Vagina (tissue), 2 donors: Measurements from ENCODE around the gene RBM33. TPM values are rescaled to one million over a fixed set of nuclear protein-coding genes. Genes with fewer than 3 reads are reported as not detected.

Experiments used
- DNase-seq, 2 donors: peaks; one replicate each; pipeline ENCODE4 v3.0.0-alpha.2; 2017; ENCODE audit errors: extremely low spot score in 2 of 2
- H3K27ac ChIP-seq: fragments of 200-600 bp; sonication (generic); one replicate; pipeline ENCODE4 v1.5.1; 2019
- H3K27me3 ChIP-seq: fragments of 200-600 bp; sonication (generic); one replicate; pipeline ENCODE4 v1.5.1; 2019
- H3K36me3 ChIP-seq, 2 donors: fragments of 200-600 bp; sonication (generic); one replicate each; pipeline ENCODE4 v1.5.1; 2017 to 2019
- H3K4me1 ChIP-seq: fragments of 200-600 bp; sonication (generic); one replicate; pipeline ENCODE4 v1.5.1; 2019
- H3K4me3 ChIP-seq, 2 donors: fragments of 200-600 bp; sonication (generic); 1 replicate in 1 of 2; 2 replicates in 1 of 2; pipeline ENCODE4 v1.5.1; 2016 to 2019
- H3K9me3 ChIP-seq: fragments of 200-600 bp; sonication (generic); one replicate; pipeline ENCODE4 v1.5.1; 2019
- CTCF ChIP-seq, 3 experiments: fragments of 450-650 bp in 2 of 3; fragments of 200-600 bp in 1 of 3; sonication (generic) in 1 of 3; IDR thresholded peaks; one replicate each; pipeline ENCODE4 v1.5.1; 2017 to 2019; ENCODE audit warnings: antibody characterized with exemption in 3 of 3, mild to moderate bottlenecking in 2 of 3, moderate library complexity in 2 of 3
- POLR2A ChIP-seq, 2 donors: fragments of 450-650 bp; IDR thresholded peaks; one replicate each; pipeline ENCODE4 v1.6.1; 2017; ENCODE audit warnings: antibody characterized with exemption in 2 of 2, mild to moderate bottlenecking in 2 of 2, moderate library complexity in 2 of 2
- POLR2AphosphoS5 ChIP-seq, 2 donors: sonication (generic); formaldehyde crosslinking; IDR thresholded peaks; one replicate each; pipeline ENCODE4 v1.9.0; 2017; ENCODE audit warnings: antibody characterized with exemption in 2 of 2, mild to moderate bottlenecking in 2 of 2, low read depth in 1 of 2; ENCODE audit not compliant: insufficient read depth in 1 of 2
- intact Hi-C: fragments of 100-400 bp; cut with DNase I; formaldehyde crosslinking; loops from one replicate; pipeline ENCODE4 v1.15.1; 2023
- total RNA-seq: library from RNA; depleted of rRNA; stranded (reverse); fragments of >200 nt; gene quantifications from one replicate; pipeline ENCODE4 v1.2.3, GENCODE V29; 2016

The RBM33 gene
- total RNA-seq, 1 donor from 2014 or later: 63.8 TPM

GRCh38 chr7:155821851-155822250 lies 177.4 kb downstream of the RBM33 start:
- no peak for DNase-seq
- intact Hi-C loops: no loop called here
- Histone ChIP-seq H3K4me3 (no peak overlapping the region), H3K9me3 (no peaks in the 10 kb centered on the region), H3K27me3 (no peaks in the 10 kb centered on the region), H3K36me3 (no peaks in the 10 kb centered on the region), H3K4me1 (no peaks in the 10 kb centered on the region), H3K27ac (no peak overlapping the region)
- TF ChIP-seq POLR2AphosphoS5 (IDR thresholded peaks at IDR 0.05; ENCODE audit: insufficient read depth in 1 of 2, low read depth in 1 of 2) (no peak), CTCF (IDR thresholded peaks at IDR 0.05) (no peak), POLR2A (IDR thresholded peaks at IDR 0.05) (no peak)

GRCh38 chr7:155824227-155824886 lies 179.9 kb downstream of the RBM33 start:
- Histone ChIP-seq H3K4me1 (no peaks in the 10 kb centered on the region), H3K36me3 (no peaks in the 10 kb centered on the region), H3K27ac (no peak overlapping the region), H3K4me3 (no peak overlapping the region), H3K27me3 (no peaks in the 10 kb centered on the region), H3K9me3 (no peaks in the 10 kb centered on the region)
- TF ChIP-seq POLR2A (IDR thresholded peaks at IDR 0.05) (no peak), POLR2AphosphoS5 (IDR thresholded peaks at IDR 0.05; ENCODE audit: insufficient read depth in 1 of 2, low read depth in 1 of 2) (no peak), CTCF (IDR thresholded peaks at IDR 0.05) (no peak)
- no peak for DNase-seq
- intact Hi-C loops: no loop called here

- Histone ChIP-seq H3K27me3 (no peaks in the 10 kb centered on the region), H3K9me3 (no peaks in the 10 kb centered on the region), H3K4me1 (no peaks in the 10 kb centered on the region), H3K27ac (no peak overlapping the region), H3K36me3 (no peaks in the 10 kb centered on the region), H3K4me3 (no peak overlapping the region)
- intact Hi-C loops: no loop called here
- no peak for DNase-seq
- TF ChIP-seq POLR2AphosphoS5 (IDR thresholded peaks at IDR 0.05; ENCODE audit: insufficient read depth in 1 of 2, low read depth in 1 of 2): no peak
- no peak for TF ChIP-seq POLR2A (IDR thresholded peaks at IDR 0.05)
- TF ChIP-seq CTCF (IDR thresholded peaks at IDR 0.05): no peak
These were observed 180.9 kb downstream of the RBM33 start for GRCh38 chr7:155825336-155825735.

GRCh38 chr7:155829796-155830470 lies 185.5 kb downstream of the RBM33 start:
- Histone ChIP-seq H3K27me3 (no peaks in the 10 kb centered on the region), H3K36me3 (no peaks in the 10 kb centered on the region), H3K27ac (no peak overlapping the region), H3K4me1 (no peaks in the 10 kb centered on the region), H3K4me3 (no peak overlapping the region), H3K9me3 (no peaks in the 10 kb centered on the region)
- intact Hi-C loops: loop anchor here (10.0 kb wide), 1 partner anchor 65 kb away; no protein-coding TSS in a partner anchor
- no peak for DNase-seq
- TF ChIP-seq POLR2AphosphoS5 (IDR thresholded peaks at IDR 0.05; ENCODE audit: insufficient read depth in 1 of 2, low read depth in 1 of 2): no peak
- TF ChIP-seq POLR2A (IDR thresholded peaks at IDR 0.05): no peak
- no peak for TF ChIP-seq CTCF (IDR thresholded peaks at IDR 0.05)

Other genes starting within 250 kb of the RBM33 start
- 0.98 TPM for gene EN2, start 186.5 kb upstream of the RBM33 start, total RNA-seq
- gene CNPY1, start 98.1 kb upstream of the RBM33 start, total RNA-seq: not detected
- gene SHH, start 167.8 kb downstream of the RBM33 start, total RNA-seq: 0.25 TPM